MCF 10A (cell line): Measurements from ENCODE around the gene AGBL2. TPM values are rescaled to one million over a fixed set of nuclear protein-coding genes. Genes with fewer than 3 reads are reported as not detected.

Experiments
- BruUV-seq: library from RNA; stranded (reverse); fragments of 400-500 nt; replicated peaks from 2 replicates; lab custom pipeline; 2021; lab: Mats Ljungman, UMichigan
- CTCF ChIA-PET: fragments of 300-600 bp; sonication (Branson Sonifier 250); formaldehyde crosslinking; extraction: SDS; loops from one replicate; lab custom pipeline; 2021; ENCODE audit warnings: antibody characterized with exemption, inconsistent platforms; lab: Yijun Ruan, JAX
- POLR2A ChIA-PET: fragments of 300-600, 350-650 bp; sonication (Branson Sonifier 250); formaldehyde crosslinking; extraction: SDS; loops from one replicate; lab custom pipeline; 2020; ENCODE audit warnings: antibody characterized with exemption, inconsistent platforms; lab: Yijun Ruan, JAX
- DNase-seq: peaks from one replicate; pipeline ENCODE4 v3.0.0-alpha.2; 2018; ENCODE audit not compliant: unreplicated experiment
- H3K27ac Mint-ChIP-seq: one replicate; pipeline ENCODE4 v1.8.0; 2022; ENCODE audit warnings: mild to moderate bottlenecking, low read depth, mixed read lengths; ENCODE audit not compliant: unreplicated experiment
- H3K27me3 Mint-ChIP-seq: one replicate; pipeline ENCODE4 v1.8.0; 2022; ENCODE audit warnings: mixed read lengths; ENCODE audit not compliant: insufficient read depth, unreplicated experiment
- H3K36me3 Mint-ChIP-seq: one replicate; pipeline ENCODE4 v1.8.0; 2022; ENCODE audit warnings: mild to moderate bottlenecking, moderate library complexity, mixed read lengths; ENCODE audit not compliant: insufficient read depth, unreplicated experiment
- H3K4me1 Mint-ChIP-seq: one replicate; pipeline ENCODE4 v1.8.0; 2022; ENCODE audit warnings: mixed read lengths; ENCODE audit not compliant: insufficient read depth, unreplicated experiment
- H3K4me3 Mint-ChIP-seq: one replicate; pipeline ENCODE4 v1.8.0; 2022; ENCODE audit warnings: mild to moderate bottlenecking, moderate library complexity, mixed read lengths; ENCODE audit not compliant: unreplicated experiment
- H3K9me3 Mint-ChIP-seq: one replicate; pipeline ENCODE4 v1.8.0; 2022; ENCODE audit warnings: mixed read lengths; ENCODE audit not compliant: unreplicated experiment
- CTCF ChIP-seq: fragments of 200-600 bp; IDR thresholded peaks from one replicate; pipeline ENCODE4 v1.8.0; 2022; ENCODE audit warnings: antibody characterized with exemption, mild to moderate bottlenecking; ENCODE audit not compliant: unreplicated experiment
- intact Hi-C: fragments of 100-400 bp; cut with micrococcal nuclease; formaldehyde crosslinking; loops from 2 replicates; pipeline ENCODE4 v1.14.1; 2022
- total RNA-seq: library from RNA; stranded (reverse); gene quantifications from 2 replicates; pipeline ENCODE4 v1.2.3, GENCODE V29; 2022

The AGBL2 gene
- total RNA-seq, 1 experiment from 2014 or later: 1.2 TPM

GRCh38 chr11:47656260-47656885 lies 58.8 kb downstream of the AGBL2 start:
- BruUV-seq: no TSS peak
- ChIA-PET POLR2A (interaction anchor here (0.6 kb wide), 1 partner anchor 15 kb away, joined by 3 read pairs; no protein-coding TSS in a partner anchor), CTCF (interaction anchor here (0.6 to 0.9 kb wide), 2 partner anchors 51 to 544 kb away, joined by 3 to 5 read pairs; no protein-coding TSS in a partner anchor)
- no peak overlapping the region for H3K27ac Mint-ChIP-seq
- H3K9me3 Mint-ChIP-seq: peaks cover 14% of the 10 kb centered on the region
- H3K36me3 Mint-ChIP-seq: no peaks in the 10 kb centered on the region
- H3K27me3 Mint-ChIP-seq: peaks cover 16% of the 10 kb centered on the region
- TF ChIP-seq CTCF: no peak
- H3K4me1 Mint-ChIP-seq: no peaks in the 10 kb centered on the region
- intact Hi-C loops: no loop called here
- no peak for DNase-seq
- no peak overlapping the region for H3K4me3 Mint-ChIP-seq

- no peaks in the 10 kb centered on the region for H3K4me1 Mint-ChIP-seq
- ChIA-PET CTCF (no interaction called here), POLR2A (interaction anchor here (0.7 kb wide), 1 partner anchor 46 kb away, joined by 3 read pairs; no protein-coding TSS in a partner anchor)
- no peak overlapping the region for H3K4me3 Mint-ChIP-seq
- H3K36me3 Mint-ChIP-seq: no peaks in the 10 kb centered on the region
- H3K9me3 Mint-ChIP-seq: peaks cover 14% of the 10 kb centered on the region
- BruUV-seq: no TSS peak
- no peak for TF ChIP-seq CTCF
- no peak overlapping the region for H3K27ac Mint-ChIP-seq
- DNase-seq: no peak
- intact Hi-C loops: no loop called here
- H3K27me3 Mint-ChIP-seq: peaks cover 16% of the 10 kb centered on the region
Observed at GRCh38 chr11:47651818-47652469, 63.2 kb downstream of the AGBL2 start.

- Mint-ChIP-seq H3K4me3 (no peak overlapping the region), H3K9me3 (peaks cover 14% of the 10 kb centered on the region), H3K36me3 (no peaks in the 10 kb centered on the region), H3K27me3 (no peaks in the 10 kb centered on the region), H3K4me1 (no peaks in the 10 kb centered on the region), H3K27ac (no peak overlapping the region)
- intact Hi-C loops: no loop called here
- ChIA-PET POLR2A (no interaction called here), CTCF (no interaction called here)
- DNase-seq: no peak
- no peak for TF ChIP-seq CTCF
- BruUV-seq: no TSS peak
Observed at GRCh38 chr11:47649276-47649675, 65.9 kb downstream of the AGBL2 start.

- no TSS peak for BruUV-seq
- no peak for TF ChIP-seq CTCF
- Mint-ChIP-seq H3K4me1 (peaks cover 5% of the 10 kb centered on the region), H3K27ac (no peak overlapping the region), H3K36me3 (no peaks in the 10 kb centered on the region), H3K27me3 (no peaks in the 10 kb centered on the region), H3K4me3 (no peak overlapping the region), H3K9me3 (no peaks in the 10 kb centered on the region)
- DNase-seq: no peak
- intact Hi-C loops: no loop called here
- ChIA-PET CTCF (interaction anchor here (0.7 kb wide), 1 partner anchor 78 kb away, joined by 3 read pairs; no protein-coding TSS in a partner anchor), POLR2A (no interaction called here)
Observed at GRCh38 chr11:47646019-47646418, 69.2 kb downstream of the AGBL2 start.
